COLO668 (cell line): ENCODE data around the gene NDUFAF8.

Source experiments
- DNase-seq: peaks from one replicate; lab custom pipeline; 2025; ENCODE audit not compliant: unreplicated experiment; lab: John Stamatoyannopoulos, UW

NDUFAF8 gene

GRCh38 chr17:81267390-81268067, 28.4 kb downstream of the NDUFAF8 start:
- no peak for DNase-seq

GRCh38 chr17:81270279-81270678, 31.2 kb downstream of the NDUFAF8 start:
- DNase-seq: no peak

GRCh38 chr17:81271226-81271625, 32.1 kb downstream of the NDUFAF8 start:
- DNase-seq: no peak

GRCh38 chr17:81272616-81273015, 33.5 kb downstream of the NDUFAF8 start:
- DNase-seq: no peak

- no peak for DNase-seq
Measured at GRCh38 chr17:81273698-81274470, 34.8 kb downstream of the NDUFAF8 start.

- DNase-seq: no peak
Measured at GRCh38 chr17:81274471-81274855, 35.3 kb downstream of the NDUFAF8 start.

GRCh38 chr17:81276781-81277180, 37.7 kb downstream of the NDUFAF8 start:
- DNase-seq: no peak

GRCh38 chr17:81277421-81277820, 38.3 kb downstream of the NDUFAF8 start:
- DNase-seq: no peak

GRCh38 chr17:81277946-81278693, 39.0 kb downstream of the NDUFAF8 start:
- no peak for DNase-seq

- no peak for DNase-seq
Measured at GRCh38 chr17:81278831-81279230, 39.7 kb downstream of the NDUFAF8 start.

GRCh38 chr17:81279278-81280275, 40.5 kb downstream of the NDUFAF8 start:
- no peak for DNase-seq

GRCh38 chr17:81280571-81280970, 41.5 kb downstream of the NDUFAF8 start:
- no peak for DNase-seq

- no peak for DNase-seq
Measured at GRCh38 chr17:81282141-81282540, 43.0 kb downstream of the NDUFAF8 start.

GRCh38 chr17:81282876-81283275, 43.8 kb downstream of the NDUFAF8 start:
- DNase-seq: no peak

- no peak for DNase-seq
Measured at GRCh38 chr17:81285179-81285878, 46.2 kb downstream of the NDUFAF8 start.

GRCh38 chr17:81285894-81286293, 46.8 kb downstream of the NDUFAF8 start:
- no peak for DNase-seq

GRCh38 chr17:81286491-81287145, 47.5 kb downstream of the NDUFAF8 start:
- DNase-seq: no peak

GRCh38 chr17:81287152-81287551, 48.0 kb downstream of the NDUFAF8 start:
- no peak for DNase-seq

GRCh38 chr17:81287741-81288430, 48.8 kb downstream of the NDUFAF8 start:
- DNase-seq: no peak
